HG03460 (cell line): ENCODE results near the gene PCNX2.

Experiments used
- ATAC-seq: cut with Tn5 transposase; IDR thresholded peaks from one replicate; pipeline ENCODE4 v1.9.1; 2021; ENCODE audit not compliant: unreplicated experiment

PCNX2 gene

GRCh38 chr1:232970508-232970907 is 325.0 kb downstream of the PCNX2 start:
- ATAC-seq, result no peak

DNA sequence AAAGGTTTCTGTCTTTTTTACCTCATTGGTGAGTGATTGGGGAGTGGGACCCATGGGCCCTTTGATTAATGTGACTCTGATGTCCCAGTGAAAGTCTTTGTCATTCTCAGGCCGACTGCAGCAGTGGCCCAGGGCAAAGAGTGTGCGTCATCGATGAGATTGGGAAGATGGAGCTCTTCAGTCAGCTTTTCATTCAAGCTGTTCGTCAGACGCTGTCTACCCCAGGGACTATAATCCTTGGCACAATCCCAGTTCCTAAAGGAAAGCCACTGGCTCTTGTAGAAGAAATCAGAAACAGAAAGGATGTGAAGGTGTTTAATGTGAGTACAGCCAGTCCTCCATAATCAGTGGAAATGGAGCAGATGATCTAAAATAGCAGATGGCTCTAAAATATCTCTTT is 325.7 kb downstream of the PCNX2 start:
- no peak for ATAC-seq

GRCh38 chr1:232968965-232969364 is 326.6 kb downstream of the PCNX2 start:
- ATAC-seq, result no peak

GRCh38 chr1:232968391-232968790 is 327.1 kb downstream of the PCNX2 start:
- ATAC-seq, result no peak

GRCh38 chr1:232966663-232967062 is 328.9 kb downstream of the PCNX2 start:
- no peak for ATAC-seq

- no peak for ATAC-seq
Observed at GRCh38 chr1:232965912-232966217, 329.7 kb downstream of the PCNX2 start.

GRCh38 chr1:232965124-232965911 is 330.2 kb downstream of the PCNX2 start:
- no peak for ATAC-seq

- no peak for ATAC-seq
Observed at GRCh38 chr1:232964601-232965000, 330.9 kb downstream of the PCNX2 start.

GRCh38 chr1:232962761-232963745 is 332.5 kb downstream of the PCNX2 start:
- no peak for ATAC-seq

- no peak for ATAC-seq
Observed at GRCh38 chr1:232958067-232958466, 337.5 kb downstream of the PCNX2 start.

DNA sequence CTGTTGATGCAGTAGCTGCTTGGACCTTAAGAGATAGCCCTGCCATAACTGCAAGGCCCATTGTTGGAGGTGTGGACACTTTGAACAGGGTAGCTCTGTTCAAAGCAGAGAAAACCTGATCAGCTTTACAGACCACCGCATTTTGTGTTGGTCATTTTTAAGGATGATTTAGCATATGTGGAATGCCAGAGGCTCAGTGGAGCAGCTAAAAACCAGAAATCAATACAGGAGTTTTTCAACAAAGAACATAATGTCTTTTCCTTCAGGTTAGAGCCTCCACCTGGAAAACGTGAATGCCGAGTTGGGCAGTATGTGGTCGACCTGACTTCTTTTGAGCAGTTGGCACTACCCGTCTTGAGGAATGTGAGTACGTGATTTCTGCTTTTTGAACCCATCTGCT is 339.4 kb downstream of the PCNX2 start:
- no peak for ATAC-seq

GRCh38 chr1:232954594-232955365 is 340.7 kb downstream of the PCNX2 start:
- no peak for ATAC-seq

GRCh38 chr1:232952514-232953499 is 342.7 kb downstream of the PCNX2 start:
- peak; percentile 52 for ATAC-seq

GRCh38 chr1:232951605-232952004 is 343.9 kb downstream of the PCNX2 start:
- ATAC-seq, result no peak

GRCh38 chr1:232951180-232951579 is 344.3 kb downstream of the PCNX2 start:
- no peak for ATAC-seq

GRCh38 chr1:232950197-232951176 is 345.0 kb downstream of the PCNX2 start, which contains the start of gene NTPCR:
Gene NTPCR (plus strand): TSS chr1:232950611. CDS start chr1:232950711, 100 bp downstream.
- ATAC-seq, result peak; percentile 80

DNA sequence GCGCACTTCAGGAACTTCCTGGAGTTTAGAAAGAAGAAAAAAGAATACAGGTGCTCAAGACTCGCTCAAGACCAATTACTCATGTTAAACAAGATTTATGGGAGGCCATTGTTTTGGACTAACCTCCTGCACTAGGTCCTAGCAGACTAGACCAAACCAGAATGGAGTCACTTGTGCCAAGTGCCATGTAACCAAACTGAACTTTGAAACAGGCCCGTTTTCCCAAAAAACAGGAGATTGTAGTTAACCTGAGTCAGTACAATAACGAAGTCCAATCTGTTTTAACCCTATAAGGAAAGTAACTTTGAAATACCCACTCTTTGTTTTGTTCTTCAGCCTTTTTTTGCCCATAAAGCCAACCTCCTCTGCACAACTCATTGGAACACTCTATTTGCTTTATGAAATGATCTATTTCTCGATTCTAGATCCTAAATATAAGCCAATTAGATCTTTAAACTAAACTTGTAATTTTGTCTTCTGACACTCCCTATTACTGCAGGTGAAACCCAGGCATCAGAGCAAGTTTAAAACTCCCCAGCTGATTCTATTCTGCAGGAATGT is 345.8 kb downstream of the PCNX2 start:
- no peak for ATAC-seq

DNA sequence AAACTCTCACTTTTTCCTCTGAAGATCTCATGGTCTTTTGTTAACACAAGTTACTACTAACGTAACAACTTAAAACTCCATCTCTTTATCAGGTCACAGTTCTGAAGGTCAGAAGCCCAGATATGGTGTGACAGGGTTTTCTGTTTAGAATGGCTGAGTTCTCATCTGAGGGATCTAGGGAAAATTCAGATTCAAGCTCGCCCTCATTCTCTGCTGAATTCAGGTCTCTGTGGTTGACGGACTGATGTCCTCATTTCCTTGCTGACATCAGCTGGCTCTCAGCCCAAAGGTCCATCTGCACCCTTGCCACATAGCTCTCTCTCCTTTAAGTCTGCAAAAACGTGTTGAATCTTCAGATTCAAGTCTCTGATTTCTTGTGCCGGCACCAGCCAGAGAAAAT is 351.2 kb downstream of the PCNX2 start:
- ATAC-seq, result no peak
